H1 (cell line): ENCODE results near the gene CACNA1E. TPM values are rescaled to one million over a fixed set of nuclear protein-coding genes. Genes with fewer than 3 reads are reported as not detected.

Experiments used
- FOSL1 ChIP-seq: IDR thresholded peaks from 2 replicates; pipeline ENCODE4 v1.6.1; 2011; ENCODE audit warnings: mild to moderate bottlenecking, low read depth, low read length, moderate library complexity; ENCODE audit not compliant: insufficient read depth
- TBP ChIP-seq: IDR thresholded peaks from 2 replicates; pipeline ENCODE4 v1.6.1; 2011; ENCODE audit warnings: low read depth, low read length, improper control_type of control experiment
- ZNF274 ChIP-seq: IDR thresholded peaks from 2 replicates; pipeline ENCODE4 v1.7.0; 2012; ENCODE audit warnings: low read length, borderline replicate concordance; ENCODE audit errors: extremely low read depth
- polyA plus RNA-seq, 7 experiments: library from polyadenylated mRNA; depleted of rRNA in 3 of 7; stranded (reverse) in 5 of 7; unstranded in 2 of 7; fragments of >200 nt in 5 of 7; fragments of 200-250 nt in 2 of 7; gene quantifications; 1 replicate in 5 of 7; 2 replicates in 1 of 7; 4 replicates in 1 of 7; pipeline versions ENCODE4 v1.2.1 to v1.2.3, GENCODE V29; 2011 to 2013; ENCODE audit warnings: missing spikeins in 2 of 7, mixed read lengths in 2 of 7
- total RNA-seq: library from RNA; stranded (reverse); fragmentation: NEBNext Ultra II Directional; extraction: Animal tissue kit (Norgen Biotek cat#: 25700); gene quantifications from 2 replicates; pipeline ENCODE4 v1.2.1, GENCODE V29; 2021

Gene CACNA1E
- total and polyA plus RNA-seq, 2 of the 8 experiments (the other 6 are each of a cell fraction or from before 2014, with no cell fraction given) = 0.98 to 1.3 TPM

DNA sequence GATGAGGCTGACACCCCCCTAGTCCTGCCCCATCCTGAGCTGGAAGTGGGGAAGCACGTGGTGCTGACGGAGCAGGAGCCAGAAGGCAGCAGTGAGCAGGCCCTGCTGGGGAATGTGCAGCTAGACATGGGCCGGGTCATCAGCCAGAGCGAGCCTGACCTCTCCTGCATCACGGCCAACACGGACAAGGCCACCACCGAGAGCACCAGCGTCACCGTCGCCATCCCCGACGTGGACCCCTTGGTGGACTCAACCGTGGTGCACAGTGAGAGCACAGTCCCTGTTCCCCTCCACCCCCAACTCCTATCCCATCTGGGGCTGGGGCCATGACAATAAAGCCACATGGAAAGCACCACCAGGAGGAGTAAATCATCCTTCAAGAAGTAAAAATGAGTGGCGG is 250.2 kb downstream of the CACNA1E start (continued):
- TF ChIP-seq TBP (no peak), FOSL1 (no peak), ZNF274 (no peak)
